ENCODE measurements around the gene VPS54. TPM values are rescaled to one million over a fixed set of nuclear protein-coding genes. Genes with fewer than 3 reads are reported as not detected.

The VPS54 gene
- total RNA-seq, 1 experiment from 2014 or later = 12.4 TPM

- Histone ChIP-seq H3K79me2 (ENCODE audit: insufficient read depth, low read length) (no peaks in the 10 kb centered on the region), H3K27me3 (ENCODE audit: insufficient read depth, low read length) (no peaks in the 10 kb centered on the region), H3K9ac (ENCODE audit: low read length) (no peak overlapping the region), H3K9me2 (ENCODE audit: insufficient read depth) (no peaks in the 10 kb centered on the region), H3K36me3 (ENCODE audit: control insufficient read depth in 1 of 2, insufficient read depth in 2 of 2, low read length in 2 of 2) (peaks cover 14 to 20% of the 10 kb centered on the region in 2 experiments; a peak in 3 of 4 replicates), H3K4me1 (ENCODE audit: control insufficient read depth in 1 of 2, insufficient read depth in 2 of 2, low read length in 2 of 2) (no peaks in the 10 kb centered on the region), H2AFZ (ENCODE audit: low read depth, low read length, poor library complexity, severe bottlenecking) (no peak overlapping the region), H3K9me3 (ENCODE audit: control insufficient read depth in 1 of 2, insufficient read depth in 1 of 2, low read depth in 1 of 2, low read length in 2 of 2) (no peaks in the 10 kb centered on the region), H3K4me3 (replicated peaks in 1 of 2; ENCODE audit: low read depth in 1 of 2, low read length in 2 of 2) (no peak overlapping the region), H3K4me2 (ENCODE audit: low read length) (no peak overlapping the region), H4K20me1 (ENCODE audit: insufficient read depth) (no peaks in the 10 kb centered on the region), H3K27ac (ENCODE audit: low read depth, low read length) (no peak overlapping the region)
- ChIA-PET CTCF (no interaction called here), POLR2A (no interaction called here), RAD21 (ENCODE audit: low non-redundant PET in 1 of 2, low total read pairs in 2 of 2, uncharacterized antibody in 2 of 2, unreplicated experiment in 2 of 2) (no interaction called here)
- DNase-seq (ENCODE audit: low read depth, low spot score) = no peak
- TF ChIP-seq CEBPB (IDR thresholded peaks at IDR 0.05; ENCODE audit: low read depth) (no peak), ZNF274 (IDR thresholded peaks at IDR 0.05; ENCODE audit: low read depth, low read length) (no peak), RAD21 (IDR thresholded peaks at IDR 0.05; ENCODE audit: low read depth) (no peak), YY1 (IDR thresholded peaks at IDR 0.05; ENCODE audit: extremely low read depth, insufficient replicate concordance, low read depth, low read length) (no peak), EGR1 (IDR thresholded peaks at IDR 0.05; ENCODE audit: low read depth) (no peak), MAX (IDR thresholded peaks at IDR 0.05) (no peak), ZFX (IDR thresholded peaks at IDR 0.05) (no peak)
- no TSS peak for BruUV-seq (replicated peaks)
- intact Hi-C loops (cut with micrococcal nuclease) = loop anchor here (2.0 to 10.0 kb wide), 2 partner anchors 195 to 303 kb away; partner anchors contain the start of genes MDH1 and WDPCP
- no peak for ATAC-seq
Measured at GRCh38 chr2:63888053-63888452, 131.2 kb downstream of the VPS54 start.

- Histone ChIP-seq H3K9ac (ENCODE audit: low read length) (no peak overlapping the region), H2AFZ (ENCODE audit: low read depth, low read length, poor library complexity, severe bottlenecking) (no peak overlapping the region), H3K4me1 (ENCODE audit: control insufficient read depth in 1 of 2, insufficient read depth in 2 of 2, low read length in 2 of 2) (no peaks in the 10 kb centered on the region), H3K27me3 (ENCODE audit: insufficient read depth, low read length) (no peaks in the 10 kb centered on the region), H4K20me1 (ENCODE audit: insufficient read depth) (no peaks in the 10 kb centered on the region), H3K27ac (ENCODE audit: low read depth, low read length) (no peak overlapping the region), H3K9me2 (ENCODE audit: insufficient read depth) (no peaks in the 10 kb centered on the region), H3K79me2 (ENCODE audit: insufficient read depth, low read length) (no peaks in the 10 kb centered on the region), H3K4me3 (replicated peaks in 1 of 2; ENCODE audit: low read depth in 1 of 2, low read length in 2 of 2) (no peak overlapping the region), H3K9me3 (ENCODE audit: control insufficient read depth in 1 of 2, insufficient read depth in 1 of 2, low read depth in 1 of 2, low read length in 2 of 2) (no peaks in the 10 kb centered on the region), H3K4me2 (ENCODE audit: low read length) (no peak overlapping the region), H3K36me3 (ENCODE audit: control insufficient read depth in 1 of 2, insufficient read depth in 2 of 2, low read length in 2 of 2) (peaks cover 14% of the 10 kb centered on the region in 2 experiments; a peak in 3 of 4 replicates)
- ChIA-PET CTCF (no interaction called here), RAD21 (ENCODE audit: low non-redundant PET in 1 of 2, low total read pairs in 2 of 2, uncharacterized antibody in 2 of 2, unreplicated experiment in 2 of 2) (no interaction called here), POLR2A (interaction anchor here (0.6 kb wide), 1 partner anchor 306 kb away, joined by 3 read pairs; no protein-coding TSS in a partner anchor)
- intact Hi-C loops (cut with micrococcal nuclease) = loop anchor here (10.0 kb wide), 1 partner anchor 302 kb away; the partner anchor contains the start of genes MDH1 and WDPCP
- BruUV-seq (replicated peaks) = no TSS peak
- ATAC-seq (no peak), DNase-seq (ENCODE audit: low read depth, low spot score) (no peak)
- TF ChIP-seq, protein P1, sequence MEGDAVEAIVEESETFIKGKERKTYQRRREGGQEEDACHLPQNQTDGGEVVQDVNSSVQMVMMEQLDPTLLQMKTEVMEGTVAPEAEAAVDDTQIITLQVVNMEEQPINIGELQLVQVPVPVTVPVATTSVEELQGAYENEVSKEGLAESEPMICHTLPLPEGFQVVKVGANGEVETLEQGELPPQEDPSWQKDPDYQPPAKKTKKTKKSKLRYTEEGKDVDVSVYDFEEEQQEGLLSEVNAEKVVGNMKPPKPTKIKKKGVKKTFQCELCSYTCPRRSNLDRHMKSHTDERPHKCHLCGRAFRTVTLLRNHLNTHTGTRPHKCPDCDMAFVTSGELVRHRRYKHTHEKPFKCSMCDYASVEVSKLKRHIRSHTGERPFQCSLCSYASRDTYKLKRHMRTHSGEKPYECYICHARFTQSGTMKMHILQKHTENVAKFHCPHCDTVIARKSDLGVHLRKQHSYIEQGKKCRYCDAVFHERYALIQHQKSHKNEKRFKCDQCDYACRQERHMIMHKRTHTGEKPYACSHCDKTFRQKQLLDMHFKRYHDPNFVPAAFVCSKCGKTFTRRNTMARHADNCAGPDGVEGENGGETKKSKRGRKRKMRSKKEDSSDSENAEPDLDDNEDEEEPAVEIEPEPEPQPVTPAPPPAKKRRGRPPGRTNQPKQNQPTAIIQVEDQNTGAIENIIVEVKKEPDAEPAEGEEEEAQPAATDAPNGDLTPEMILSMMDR (IDR thresholded peaks at IDR 0.05 in 2 of 3, conservative IDR thresholded peaks at IDR 0.05 in 1 of 3; ENCODE audit: borderline replicate concordance in 1 of 3, insufficient read depth in 1 of 3, low read depth in 2 of 3, low read length in 2 of 3) = no peak
- TF ChIP-seq SIN3A (IDR thresholded peaks at IDR 0.05; ENCODE audit: low read depth) (no peak), FOSL1 (IDR thresholded peaks at IDR 0.05; ENCODE audit: low read depth) (no peak), MAX (IDR thresholded peaks at IDR 0.05) (no peak), ZFX (IDR thresholded peaks at IDR 0.05) (no peak), CEBPB (IDR thresholded peaks at IDR 0.05; ENCODE audit: low read depth) (no peak), REST (IDR thresholded peaks at IDR 0.05; ENCODE audit: low read depth) (no peak), POLR2A (IDR thresholded peaks at IDR 0.05; ENCODE audit: borderline replicate concordance, extremely low read depth, insufficient read depth, insufficient read length) (no peak), JUND (IDR thresholded peaks at IDR 0.05) (no peak), ZNF274 (IDR thresholded peaks at IDR 0.05; ENCODE audit: low read depth, low read length) (no peak), POLR2AphosphoS5 (IDR thresholded peaks at IDR 0.05; ENCODE audit: low read depth, low read length) (no peak)
- TF ChIP-seq, protein P2, sequence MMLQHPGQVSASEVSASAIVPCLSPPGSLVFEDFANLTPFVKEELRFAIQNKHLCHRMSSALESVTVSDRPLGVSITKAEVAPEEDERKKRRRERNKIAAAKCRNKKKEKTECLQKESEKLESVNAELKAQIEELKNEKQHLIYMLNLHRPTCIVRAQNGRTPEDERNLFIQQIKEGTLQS (IDR thresholded peaks at IDR 0.05) = no peak
Measured at GRCh38 chr2:63886445-63886844, 132.8 kb downstream of the VPS54 start.
